GM19372 (cell line): ENCODE results near the gene POLK.
A peak's percentile ranks its signal among the peaks of the same experiment; 100 is the strongest.
"Not testable (repeated sequence)": the region's sequence is repeated elsewhere in the genome, so short reads cannot be mapped to it uniquely, and the experiment has no call there.

Experiments
- ATAC-seq: cut with Tn5 transposase; IDR thresholded peaks from one replicate; pipeline ENCODE4 v1.9.1; 2021; ENCODE audit warnings: mild to moderate bottlenecking, low read depth, moderate library complexity; ENCODE audit not compliant: unreplicated experiment

Gene POLK

DNA sequence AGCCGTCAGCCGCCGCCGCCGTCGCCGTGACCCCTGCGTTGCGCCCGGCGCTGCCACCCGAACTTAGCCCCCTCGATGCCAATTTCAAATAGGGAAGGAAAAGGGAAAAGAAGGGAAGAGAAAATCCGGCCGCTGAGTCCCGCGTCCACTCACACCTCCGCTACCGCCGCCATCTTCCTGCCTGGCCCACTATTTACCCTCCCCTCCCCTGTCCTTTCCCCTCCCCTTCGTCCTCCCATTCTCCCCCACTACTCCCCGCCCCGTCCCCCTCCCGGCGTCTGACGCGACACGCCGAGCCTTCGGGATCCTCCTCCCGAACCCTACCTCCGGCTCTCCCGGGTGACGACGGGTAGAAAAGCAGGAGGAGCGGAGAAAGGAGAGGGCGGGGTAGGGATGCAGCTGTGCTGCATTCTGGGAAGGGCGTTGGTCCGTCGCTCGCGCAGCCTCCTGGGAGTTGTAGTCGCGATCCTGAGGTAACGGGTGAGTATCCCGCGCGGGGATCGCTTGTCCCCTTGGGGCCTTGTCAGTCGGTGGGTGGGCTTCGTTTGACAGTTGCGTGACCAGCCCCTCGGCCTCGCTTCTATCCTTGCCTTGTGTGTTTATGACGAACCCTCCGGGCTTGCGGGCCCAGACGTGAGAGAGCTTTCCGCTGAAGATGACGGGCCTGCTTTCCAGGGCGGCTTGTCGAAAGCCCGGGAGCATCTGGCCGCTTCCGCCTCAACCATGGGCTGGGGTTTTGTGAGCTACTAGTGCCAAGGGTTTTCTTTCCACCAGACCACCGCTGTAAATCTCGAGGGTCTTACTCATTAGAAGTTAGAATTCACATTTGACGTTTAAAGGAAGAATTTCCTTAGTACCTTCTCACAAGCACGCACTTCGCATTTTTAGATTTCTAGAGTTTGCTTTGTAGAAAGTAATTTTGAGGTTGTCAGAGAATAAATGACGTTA, at the start of gene POLK, which contains the start of gene CERT1:
POLK (plus strand) TSS at position 457 of the 948 bp plus-strand sequence.
CERT1 (minus strand) TSS at position 195 of the 948 bp plus-strand sequence. CDS start 422 bp downstream, outside the sequence.
- peak; percentile 80 for ATAC-seq

DNA sequence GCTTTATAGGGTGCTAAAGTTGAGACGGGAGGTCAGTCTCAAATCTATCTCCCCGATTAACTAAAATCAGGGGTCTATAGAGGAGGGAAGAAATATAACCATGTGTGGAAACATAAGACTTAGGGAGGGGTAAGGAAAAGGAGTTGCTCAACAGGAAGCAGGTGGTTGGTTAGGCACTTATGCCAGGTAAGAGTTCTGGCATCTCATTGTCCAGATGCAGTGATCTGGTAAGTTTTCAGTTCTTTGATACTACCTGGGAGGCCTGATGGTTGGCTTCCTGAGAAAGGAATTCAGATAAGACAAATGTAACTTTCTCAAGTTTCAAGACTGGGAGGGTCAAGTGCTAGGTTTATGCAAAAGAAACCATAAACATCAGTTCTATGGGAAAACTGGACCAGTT, 48.0 kb upstream of the POLK start:
- ATAC-seq: no peak

DNA sequence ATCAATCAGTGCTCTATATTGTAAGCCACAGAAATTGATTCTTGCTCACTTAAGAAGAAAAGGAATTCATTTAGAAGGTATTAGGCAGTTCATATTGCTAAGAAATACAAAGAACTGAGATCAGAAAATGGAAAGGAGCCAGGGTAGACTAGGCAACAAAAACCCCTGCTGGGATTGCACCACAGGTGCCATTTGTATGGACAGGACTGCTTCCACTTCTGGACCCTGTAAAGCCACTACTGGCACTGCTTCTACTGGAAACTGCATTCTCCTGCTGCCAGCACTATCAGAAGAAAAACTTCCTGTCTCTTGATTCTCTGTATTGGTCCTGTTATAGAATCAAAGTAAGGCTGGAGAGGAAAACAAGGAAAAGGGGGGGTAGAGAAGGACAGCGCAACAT, 46.2 kb upstream of the POLK start:
- no peak for ATAC-seq

DNA sequence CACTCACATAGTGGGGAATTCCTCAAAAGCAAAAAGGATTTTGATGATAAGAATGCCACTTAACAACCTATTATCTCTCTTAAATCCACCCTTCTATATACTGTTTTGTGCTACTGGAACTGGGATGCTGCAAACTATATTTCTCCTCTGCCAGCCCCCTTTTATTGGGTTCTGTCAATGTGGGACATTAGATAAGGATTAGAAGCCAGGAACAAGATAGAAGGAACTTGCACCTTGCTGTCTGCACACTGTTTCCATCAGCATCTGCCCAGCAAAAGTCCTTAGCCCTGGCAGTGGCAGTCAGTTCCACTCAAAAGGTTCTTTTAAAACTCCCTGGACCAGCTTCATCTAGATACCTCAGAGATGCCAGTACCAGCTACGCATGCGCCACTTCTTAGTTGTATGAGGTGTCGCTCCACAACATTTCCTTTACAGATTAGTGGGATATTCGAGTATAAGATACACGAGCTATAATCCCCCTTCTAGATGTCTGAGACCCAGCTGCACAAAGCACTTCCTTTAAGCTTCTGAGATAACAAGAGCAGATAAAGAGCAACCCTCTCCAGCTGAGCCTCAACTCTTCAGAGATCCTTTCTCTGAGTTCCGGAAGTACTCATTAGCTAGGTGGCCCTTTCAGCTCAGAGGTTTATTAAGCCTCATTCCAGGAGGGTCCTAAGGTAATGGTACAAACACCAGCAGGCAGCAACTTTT, 45.5 kb upstream of the POLK start:
- no peak for ATAC-seq

DNA sequence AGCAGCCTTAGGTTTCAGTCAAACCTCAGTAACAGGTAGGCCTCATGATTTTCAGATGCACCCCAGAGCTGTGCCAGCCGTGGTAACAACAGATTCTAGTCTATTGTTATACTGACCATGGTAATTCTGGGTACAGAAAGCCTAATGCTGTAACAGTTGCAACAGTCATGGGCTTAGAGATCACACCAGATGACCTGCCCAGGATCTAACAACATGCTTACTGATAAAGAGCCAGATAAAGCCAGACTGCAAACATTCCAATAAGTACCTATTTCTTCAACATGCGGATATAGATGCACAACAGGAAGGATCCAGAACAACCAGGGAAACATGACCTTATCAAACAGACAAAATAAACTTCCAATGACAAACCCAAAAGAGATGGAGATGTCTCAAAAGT, 43.1 kb upstream of the POLK start:
- no peak for ATAC-seq

DNA sequence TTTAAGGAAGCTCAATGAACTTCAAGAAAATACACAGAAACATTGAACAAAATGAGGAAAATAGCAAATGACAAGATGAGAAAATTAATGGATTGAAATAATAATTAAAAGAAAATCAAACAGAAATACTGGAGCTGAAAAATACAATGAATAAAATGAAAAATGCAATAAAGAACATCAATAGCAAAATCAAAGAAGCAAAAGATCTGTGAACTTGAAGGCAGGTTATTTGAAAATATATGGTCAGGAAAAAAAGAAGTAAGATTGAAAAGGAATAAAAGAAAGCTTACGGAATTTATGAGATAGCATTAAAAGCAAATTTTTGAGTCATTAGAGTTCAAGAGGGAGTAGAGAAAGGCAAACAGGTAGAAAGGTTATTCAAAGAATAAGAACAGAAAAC, 42.7 kb upstream of the POLK start:
- ATAC-seq: no peak

DNA sequence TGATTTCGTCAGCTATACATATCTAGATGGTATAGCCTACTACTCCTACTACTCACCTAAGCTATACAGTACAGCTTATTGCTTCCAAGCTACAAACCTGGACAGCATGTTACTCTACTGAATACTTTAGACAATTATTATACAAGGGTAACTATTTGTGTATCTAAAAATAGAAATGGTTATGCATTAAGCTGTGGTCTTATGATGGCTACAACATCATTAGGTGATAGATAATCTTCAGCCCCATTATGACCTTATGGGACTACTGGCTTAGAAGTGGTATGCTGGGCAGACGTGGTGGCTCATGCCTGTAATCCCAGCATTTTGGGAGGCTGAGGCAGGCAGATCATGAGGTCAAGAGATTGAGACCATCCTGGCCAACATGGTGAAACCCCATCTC, 40.5 kb upstream of the POLK start:
- no peak for ATAC-seq

DNA sequence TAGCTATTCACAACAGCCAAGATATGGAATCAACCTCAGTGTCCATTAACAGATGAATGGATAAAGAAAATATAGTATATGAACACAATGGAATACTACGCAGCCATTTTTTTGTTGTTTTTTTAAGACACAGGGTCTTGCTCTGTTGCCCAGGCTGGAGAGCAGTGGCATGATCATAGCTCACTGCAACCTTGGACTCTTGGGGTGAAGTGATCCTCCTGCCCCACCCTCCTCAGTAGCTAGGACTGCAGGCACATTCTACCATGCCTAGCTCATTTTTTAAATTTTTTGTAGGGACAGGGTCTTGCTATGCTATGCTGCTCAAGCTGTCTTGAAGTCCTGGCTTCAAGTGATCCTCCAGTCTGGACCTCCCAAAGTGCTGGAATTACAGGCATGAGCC, 38.7 kb upstream of the POLK start:
- ATAC-seq: no peak

DNA sequence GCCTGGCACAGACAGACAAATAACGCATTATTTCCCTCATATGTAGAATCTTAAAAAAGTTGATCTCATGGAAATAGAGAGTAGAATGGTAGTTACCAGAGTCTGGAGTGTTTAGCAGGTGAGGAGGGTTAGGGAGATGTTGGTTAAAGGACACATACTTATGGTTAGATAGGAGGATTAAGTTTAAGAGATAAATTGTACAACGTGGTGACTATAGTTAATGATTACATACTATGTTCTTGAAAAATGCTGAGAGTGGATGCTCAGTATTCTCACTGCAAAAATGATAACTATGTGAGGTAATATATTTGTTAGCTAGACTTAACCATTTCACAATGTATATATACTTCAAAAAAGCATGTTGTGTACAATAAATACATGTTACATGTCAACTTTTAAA, 38.2 kb upstream of the POLK start:
- ATAC-seq: no peak

DNA sequence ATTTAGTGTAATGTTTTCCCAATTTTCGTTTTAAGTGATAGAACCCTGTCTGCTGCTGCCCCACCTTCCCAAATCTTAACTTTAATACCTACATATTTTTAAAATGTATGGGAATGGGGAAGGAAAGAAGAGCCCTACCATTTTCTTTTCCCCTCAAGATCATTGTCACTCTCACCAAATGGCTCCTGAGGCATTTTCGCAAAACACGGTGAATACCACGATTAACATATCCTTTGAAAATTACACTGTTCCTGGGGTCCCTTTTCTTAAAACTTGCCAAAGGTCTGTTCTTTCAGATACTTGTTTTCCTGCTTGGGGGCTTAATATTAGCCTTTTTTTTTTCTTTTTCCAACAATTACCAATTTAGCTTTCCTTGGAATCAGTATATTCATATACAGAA, 36.3 kb upstream of the POLK start:
- no peak for ATAC-seq

DNA sequence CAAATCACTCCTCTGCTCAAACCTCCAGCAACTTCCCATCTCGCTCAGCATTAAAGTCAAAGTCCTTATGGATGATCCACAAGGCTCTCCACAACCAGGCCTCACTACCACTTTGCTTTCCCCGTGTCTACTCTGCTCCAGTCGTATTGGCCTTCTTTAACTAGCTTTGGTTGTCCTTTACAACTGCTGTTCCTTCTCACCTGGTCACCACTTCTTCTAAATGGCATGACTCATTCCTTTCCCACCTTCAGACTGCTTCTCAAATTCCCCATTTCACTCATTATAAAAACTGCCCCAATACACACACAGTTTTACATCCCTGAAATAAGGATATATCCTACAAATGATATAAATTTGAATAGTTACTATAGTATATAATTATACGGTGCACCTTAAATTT, 30.7 kb upstream of the POLK start:
- ATAC-seq: no peak

DNA sequence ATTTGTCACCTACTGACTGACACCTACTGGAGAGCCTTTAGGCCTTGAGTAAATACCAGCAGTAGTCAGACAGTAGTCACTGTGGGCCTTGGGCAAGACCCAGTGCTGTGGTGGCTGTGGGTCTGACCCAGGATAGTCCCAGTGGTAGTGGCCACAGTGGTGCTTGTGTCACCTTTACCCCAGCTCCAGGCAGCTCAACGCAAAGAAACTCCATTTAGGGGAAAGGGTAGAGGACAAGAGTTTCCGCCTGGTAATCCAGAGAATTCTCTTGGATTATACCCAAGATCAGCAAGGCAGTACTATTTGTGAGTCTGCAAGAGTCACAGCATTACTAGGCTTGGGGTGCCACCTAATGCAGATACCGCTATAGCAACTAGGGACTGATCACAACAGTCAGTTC, 29.2 kb upstream of the POLK start:
- ATAC-seq: no peak

DNA sequence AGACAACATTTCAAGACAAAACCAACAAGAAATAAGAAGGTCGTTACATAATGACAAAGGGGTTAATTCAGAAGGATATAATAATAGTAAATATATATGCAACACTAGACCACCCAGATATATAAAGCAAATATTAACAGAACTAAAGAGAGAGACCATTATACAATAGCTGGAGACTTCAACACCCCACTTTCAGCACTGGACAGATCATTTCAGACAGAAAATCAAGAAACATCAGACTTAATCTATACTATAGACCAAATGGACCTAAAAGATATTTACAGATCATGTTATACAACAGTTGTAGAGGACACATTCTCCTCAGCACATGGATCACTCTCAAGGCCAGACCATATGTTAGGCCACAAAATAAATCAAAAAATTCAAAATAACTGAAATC, 27.1 kb upstream of the POLK start:
- ATAC-seq: no peak

DNA sequence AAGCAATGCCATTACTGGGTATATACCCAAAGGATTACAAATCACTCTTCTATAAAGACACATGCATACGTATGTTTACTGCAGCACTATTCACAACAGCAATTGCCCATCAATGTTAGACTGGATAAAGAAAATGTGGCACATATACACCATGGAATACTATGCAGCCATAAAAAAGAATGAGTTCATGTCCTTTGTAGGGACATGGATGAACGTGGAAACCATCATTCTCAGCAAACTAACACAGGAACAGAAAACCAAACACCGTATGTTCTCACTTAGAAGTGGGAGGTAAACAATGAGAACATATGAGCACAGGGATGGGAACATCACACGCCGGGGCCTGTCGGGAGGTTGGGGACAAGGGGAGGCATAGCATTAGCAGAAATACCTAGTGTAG, 21.8 kb upstream of the POLK start:
- not testable (repeated sequence) for ATAC-seq

DNA sequence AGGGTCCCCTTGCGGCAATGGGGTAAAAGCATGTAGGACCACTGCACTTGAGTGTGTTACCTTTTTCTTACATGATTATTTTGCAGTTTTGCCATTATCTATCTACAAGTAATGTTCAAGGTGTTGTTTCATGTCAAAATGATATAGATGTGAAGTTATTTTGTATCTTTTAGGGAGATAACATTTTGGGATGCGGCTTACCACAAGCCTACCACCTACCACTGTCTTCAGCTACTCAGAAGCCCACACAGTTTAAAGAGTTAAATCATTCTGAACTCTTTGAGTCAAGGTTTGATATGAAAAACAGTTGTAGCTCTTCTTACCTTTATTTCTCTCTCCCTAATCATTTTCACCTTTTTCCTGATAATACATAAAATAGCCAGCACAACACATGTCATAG, 20.1 kb upstream of the POLK start:
- no peak for ATAC-seq

DNA sequence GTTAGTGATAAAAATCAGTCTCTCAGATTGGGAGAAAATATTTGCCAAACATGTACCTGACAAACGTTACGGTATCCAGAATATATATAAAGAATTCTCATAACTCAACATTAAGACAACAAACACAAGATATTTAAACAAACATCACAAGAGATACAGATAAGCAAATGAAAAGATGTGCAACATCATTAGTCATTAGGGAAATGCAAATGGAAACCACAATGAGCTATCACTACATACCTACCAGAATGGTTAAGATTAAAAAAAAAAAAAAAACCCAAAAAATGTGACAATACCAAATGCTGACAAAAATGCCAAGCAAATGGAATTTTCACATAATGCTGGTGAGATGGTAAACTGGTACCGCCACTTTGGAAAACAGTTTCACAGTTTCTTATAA, 15.7 kb upstream of the POLK start:
- no peak for ATAC-seq

DNA sequence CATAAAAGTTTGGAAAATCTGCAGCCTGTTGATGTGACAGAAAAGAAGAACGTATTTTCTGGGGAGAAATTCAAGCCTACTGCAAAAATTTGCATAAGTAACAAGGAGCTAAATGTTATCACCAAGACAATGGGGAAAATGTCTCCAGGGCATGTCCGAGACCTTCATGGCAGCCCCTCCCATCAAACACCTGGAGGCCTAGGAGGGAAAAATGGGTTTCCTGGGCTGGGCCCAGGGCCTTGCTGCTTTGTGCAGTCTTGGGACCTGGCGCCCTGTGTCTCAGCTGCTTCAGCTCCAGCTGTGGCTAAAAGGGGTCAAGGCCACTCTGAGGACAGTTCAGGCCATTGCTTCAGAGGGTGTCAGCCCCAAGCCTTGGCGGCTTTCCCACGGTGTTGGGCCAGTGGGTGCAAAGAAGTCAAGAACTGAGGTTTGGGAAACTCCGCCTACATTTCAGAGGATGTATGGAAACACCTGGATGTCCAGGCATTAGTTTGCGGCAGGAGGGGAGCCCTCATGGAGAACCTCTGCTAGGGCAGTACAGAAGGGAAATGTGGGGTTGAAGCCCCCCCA, 13.4 kb upstream of the POLK start:
- ATAC-seq: no peak

DNA sequence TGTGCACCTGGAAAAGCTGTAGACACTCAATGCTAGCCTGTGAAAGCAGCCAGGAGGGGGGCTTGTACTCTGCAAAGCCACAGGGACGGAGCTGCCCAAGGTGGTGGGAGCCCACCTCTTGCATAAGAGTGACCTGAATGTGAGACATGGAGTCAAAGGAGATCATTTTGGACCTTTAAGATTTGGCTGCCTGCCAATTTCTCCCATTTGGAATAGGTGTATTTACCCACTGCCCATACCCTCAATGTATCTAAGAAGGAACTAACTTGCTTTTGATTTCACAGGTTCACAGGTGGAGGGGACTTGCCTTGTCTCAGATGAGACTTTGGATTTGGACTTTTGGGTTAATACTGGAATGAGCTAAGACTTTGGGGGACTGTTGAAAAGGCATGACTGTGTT, 12.8 kb upstream of the POLK start:
- ATAC-seq: not testable (repeated sequence)

DNA sequence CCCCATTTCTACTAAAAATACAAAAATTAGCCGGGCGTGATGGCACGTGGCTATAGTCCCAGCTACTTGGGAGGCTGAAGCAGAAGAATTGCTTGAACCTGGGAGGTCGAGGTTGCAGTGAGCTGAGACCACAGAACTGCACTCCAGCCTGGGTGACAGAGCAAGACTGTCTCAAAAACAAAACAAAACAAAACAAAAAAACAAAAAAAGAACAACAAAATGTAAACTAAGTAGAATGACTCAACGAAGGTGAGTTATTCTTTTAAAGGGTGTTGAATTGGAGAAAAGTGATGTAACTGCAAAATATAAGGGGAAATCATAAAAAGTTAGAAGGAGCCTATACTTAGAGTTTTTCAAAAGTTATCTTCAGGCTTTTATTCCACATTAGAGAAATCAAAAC, 6.6 kb upstream of the POLK start:
- not testable (repeated sequence) for ATAC-seq

DNA sequence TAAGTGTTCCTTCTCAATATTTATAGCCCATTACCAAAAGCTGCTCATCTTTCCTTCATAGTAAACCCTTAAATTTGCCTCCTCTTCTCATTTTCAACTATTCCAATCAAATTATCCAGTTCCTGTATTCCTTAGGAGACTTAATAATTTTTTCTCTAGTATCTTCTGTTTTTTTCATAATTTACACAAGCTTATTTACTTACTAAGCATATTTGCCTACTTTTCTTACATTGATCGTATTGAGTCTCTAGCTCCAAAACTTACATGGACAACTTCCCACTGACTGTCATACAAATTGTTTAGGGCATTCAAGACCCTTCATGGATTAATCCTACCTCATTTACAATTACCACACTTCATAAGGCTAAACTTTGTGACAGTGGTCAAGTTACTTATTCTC, 3.9 kb upstream of the POLK start:
- ATAC-seq: no peak

DNA sequence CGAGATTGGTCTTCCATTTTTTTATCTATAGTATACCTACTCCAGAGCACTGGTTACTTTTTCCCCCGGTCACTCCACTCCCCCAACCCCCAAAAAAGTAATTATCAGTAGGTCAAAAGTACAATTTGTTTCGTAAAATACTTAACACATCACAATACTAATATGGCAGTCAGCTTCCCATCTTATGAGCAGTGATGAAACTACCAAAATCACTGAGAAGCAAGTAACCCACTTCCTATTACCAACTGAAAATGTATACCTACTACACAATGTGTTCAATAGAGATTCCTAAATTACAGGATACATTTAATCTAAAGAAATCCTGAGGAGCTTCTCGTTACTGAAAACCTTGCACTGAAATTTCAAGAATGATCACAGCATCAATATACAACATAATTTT, 2.1 kb upstream of the POLK start:
- ATAC-seq: no peak
